Activated naive CD8-positive, alpha-beta T cell treated with anti-CD3 and anti-CD28 coated beads, Interleukin-2, amount 50 U/mL, for 16 hours (primary cell): ENCODE data around the gene NXPH4.

Experiments used
- DNase-seq: peaks from one replicate; pipeline ENCODE4 v3.0.0-alpha.2; 2020; ENCODE audit warnings: low read depth, low spot score

Gene NXPH4

GRCh38 chr12:57242691-57243454, 26.3 kb downstream of the NXPH4 start:
- DNase-seq, result peak; percentile 35

GRCh38 chr12:57243521-57244311, 27.1 kb downstream of the NXPH4 start:
- DNase-seq, result peak; percentile 62

- no peak for DNase-seq
Observed at GRCh38 chr12:57244312-57244696, 27.7 kb downstream of the NXPH4 start.

- DNase-seq, result no peak
Observed at GRCh38 chr12:57247041-57247440, 30.4 kb downstream of the NXPH4 start.

- DNase-seq, result no peak
Observed at GRCh38 chr12:57248934-57249742, 32.5 kb downstream of the NXPH4 start.

GRCh38 chr12:57250541-57250940, 33.9 kb downstream of the NXPH4 start:
- no peak for DNase-seq

- DNase-seq, result no peak
Observed at GRCh38 chr12:57250956-57251355, 34.4 kb downstream of the NXPH4 start, which contains the start of gene STAC3. TSS of gene STAC3 (minus strand) at chr12:57251187. CDS start at chr12:57249636, 1,551 bp downstream.

- no peak for DNase-seq
Observed at GRCh38 chr12:57254506-57255280, 38.1 kb downstream of the NXPH4 start.

GRCh38 chr12:57255916-57256315, 39.3 kb downstream of the NXPH4 start:
- no peak for DNase-seq

GRCh38 chr12:57258977-57259970, 42.7 kb downstream of the NXPH4 start:
- no peak for DNase-seq

- no peak for DNase-seq
Observed at GRCh38 chr12:57260366-57260765, 43.8 kb downstream of the NXPH4 start.

GRCh38 chr12:57261428-57261865, 44.9 kb downstream of the NXPH4 start:
- DNase-seq, result no peak

GRCh38 chr12:57262126-57262822, 45.7 kb downstream of the NXPH4 start:
- no peak for DNase-seq

- no peak for DNase-seq
Observed at GRCh38 chr12:57263096-57263495, 46.5 kb downstream of the NXPH4 start.

- no peak for DNase-seq
Observed at GRCh38 chr12:57266681-57267080, 50.1 kb downstream of the NXPH4 start.

GRCh38 chr12:57268264-57268663, 51.7 kb downstream of the NXPH4 start:
- no peak for DNase-seq

- no peak for DNase-seq
Observed at GRCh38 chr12:57270966-57271470, 54.4 kb downstream of the NXPH4 start.

- no peak for DNase-seq
Observed at GRCh38 chr12:57272337-57273151, 56.0 kb downstream of the NXPH4 start.
